Neural progenitor cell (in vitro differentiated cells): ENCODE measurements around the gene KRT9. TPM values are rescaled to one million over a fixed set of nuclear protein-coding genes. Genes with fewer than 3 reads are reported as not detected.
A peak's percentile ranks its signal among the peaks of the same experiment; 100 is the strongest.

Experiments used
- DNase-seq: peaks from one replicate; pipeline ENCODE4 v3.0.0-alpha.2; 2016; ENCODE audit warnings: low spot score
- H2AFZ ChIP-seq: fragments of 200-600 bp; sonication (generic); replicated peaks from 2 replicates; pipeline ENCODE4 v1.6.1; 2016; ENCODE audit warnings: antibody characterized with exemption
- H3F3A ChIP-seq: fragments of 200-600 bp; sonication (generic); 2 replicates; pipeline ENCODE4 v1.6.1; 2016; ENCODE audit warnings: antibody characterized with exemption, low read depth
- H3K27ac ChIP-seq: fragments of 200-600 bp; sonication (generic); 2 replicates; pipeline ENCODE4 v1.5.1; 2016; ENCODE audit warnings: mild to moderate bottlenecking
- H3K27me3 ChIP-seq: fragments of 200-600 bp; sonication (generic); 2 replicates; pipeline ENCODE4 v1.6.1; 2016; ENCODE audit warnings: mild to moderate bottlenecking, moderate library complexity
- H3K36me3 ChIP-seq: fragments of 200-600 bp; sonication (generic); 2 replicates; pipeline ENCODE4 v1.5.1; 2016
- H3K4me1 ChIP-seq: fragments of 200-600 bp; sonication (generic); 2 replicates; pipeline ENCODE4 v1.6.1; 2016; ENCODE audit warnings: mixed run types
- H3K4me2 ChIP-seq: fragments of 200-600 bp; sonication (generic); 2 replicates; pipeline ENCODE4 v1.6.1; 2016
- H3K4me3 ChIP-seq: fragments of 200-600 bp; sonication (generic); 2 replicates; pipeline ENCODE4 v1.5.1; 2016
- H3K79me2 ChIP-seq: fragments of 200-600 bp; sonication (generic); 2 replicates; pipeline ENCODE4 v1.6.1; 2016; ENCODE audit warnings: low read depth
- H3K9ac ChIP-seq: fragments of 200-600 bp; sonication (generic); 2 replicates; pipeline ENCODE4 v1.6.1; 2016
- H3K9me3 ChIP-seq: fragments of 200-600 bp; sonication (generic); 2 replicates; pipeline ENCODE4 v1.5.1; 2016; ENCODE audit warnings: low read depth
- H4K20me1 ChIP-seq: fragments of 200-600 bp; sonication (generic); 2 replicates; pipeline ENCODE4 v1.6.1; 2016; ENCODE audit warnings: low read depth
- H3K27ac Mint-ChIP-seq: 3 replicates; pipeline ENCODE4 v1.8.0; 2021; ENCODE audit warnings: mixed read lengths
- H3K27me3 Mint-ChIP-seq: 2 replicates; pipeline ENCODE4 v1.8.0; 2022; ENCODE audit warnings: low read depth, mild to moderate bottlenecking, inconsistent platforms, moderate library complexity, mixed read lengths; ENCODE audit not compliant: insufficient read depth
- H3K36me3 Mint-ChIP-seq: 3 replicates; pipeline ENCODE4 v1.8.0; 2021; ENCODE audit warnings: mixed read lengths
- H3K4me1 Mint-ChIP-seq: 3 replicates; pipeline ENCODE4 v1.8.0; 2021; ENCODE audit warnings: mixed read lengths
- H3K4me3 Mint-ChIP-seq: 3 replicates; pipeline ENCODE4 v1.8.0; 2021; ENCODE audit warnings: mild to moderate bottlenecking, moderate library complexity, mixed read lengths
- H3K9me3 Mint-ChIP-seq: 3 replicates; pipeline ENCODE4 v1.8.0; 2020; ENCODE audit warnings: mixed read lengths
- EZH2 ChIP-seq: fragments of 200-600 bp; sonication (generic); IDR thresholded peaks from 2 replicates; pipeline ENCODE4 v1.6.1; 2017; ENCODE audit warnings: antibody characterized with exemption, mild to moderate bottlenecking, moderate library complexity
- EZH2phosphoT487 ChIP-seq: fragments of 200-600 bp; sonication (generic); IDR thresholded peaks from 2 replicates; pipeline ENCODE4 v1.6.1; 2017; ENCODE audit warnings: antibody characterized with exemption
- total RNA-seq: library from RNA; depleted of rRNA; stranded (reverse); fragments of >200 nt; gene quantifications from 2 replicates; pipeline ENCODE4 v1.2.3, GENCODE V29; 2015; ENCODE audit warnings: low replicate concordance
- TF ChIP-seq, protein P1 (sequence below): fragments of 200-600 bp; sonication (generic); IDR thresholded peaks from 2 replicates; pipeline ENCODE4 v1.5.1; 2017; ENCODE audit warnings: antibody characterized with exemption, mild to moderate bottlenecking

KRT9 gene
- total RNA-seq, 1 donor from 2014 or later = not detected

DNA sequence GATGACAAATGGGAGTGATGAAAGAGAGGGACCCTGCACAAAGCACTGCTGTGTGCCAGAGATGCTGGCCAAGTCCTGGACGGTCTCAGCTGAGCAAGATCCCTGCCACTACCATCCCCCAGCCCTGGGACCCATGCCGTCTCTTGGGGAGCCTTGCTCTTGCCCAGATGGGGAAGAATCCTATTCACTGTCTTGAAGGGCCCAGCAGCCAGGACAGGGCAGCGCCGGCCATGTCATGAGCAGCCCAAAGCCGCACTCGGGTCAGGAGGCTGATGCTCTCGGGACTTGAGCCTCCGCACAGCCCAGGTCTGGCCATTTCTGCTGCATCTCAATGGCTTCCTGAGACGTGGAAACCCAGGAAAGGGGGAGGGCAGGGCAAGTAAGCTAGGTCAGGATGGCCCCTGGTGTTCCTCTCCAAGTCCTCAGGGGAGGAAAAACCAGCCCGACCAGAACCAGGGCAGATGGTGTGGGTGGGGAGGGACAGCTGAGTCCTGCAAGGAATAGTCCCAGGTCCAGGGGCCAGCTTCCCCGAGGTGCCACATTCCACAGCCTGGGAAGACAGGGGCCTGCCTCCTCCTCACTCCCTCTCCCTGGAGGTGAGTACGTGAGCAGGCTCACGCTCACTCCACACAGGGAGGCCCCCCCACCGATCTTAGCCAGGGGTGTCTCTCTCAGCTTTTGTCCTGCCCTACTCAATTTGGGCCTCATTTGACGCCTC is 35.9 kb downstream of the KRT9 start:
- Histone ChIP-seq H3K27me3 (no peaks in the 10 kb centered on the region), H3K79me2 (no peaks in the 10 kb centered on the region), H3K9ac (no peak overlapping the region), H3F3A (peaks cover 7% of the 10 kb centered on the region), H2AFZ (no peak overlapping the region), H3K27ac (no peak overlapping the region), H3K9me3 (no peaks in the 10 kb centered on the region), H3K4me1 (peaks cover 17% of the 10 kb centered on the region), H3K36me3 (no peaks in the 10 kb centered on the region), H3K4me2 (no peak overlapping the region), H3K4me3 (no peak overlapping the region), H4K20me1 (no peaks in the 10 kb centered on the region)
- no peak for TF ChIP-seq EZH2
- TF ChIP-seq EZH2phosphoT487 = no peak
- TF ChIP-seq, protein P1, sequence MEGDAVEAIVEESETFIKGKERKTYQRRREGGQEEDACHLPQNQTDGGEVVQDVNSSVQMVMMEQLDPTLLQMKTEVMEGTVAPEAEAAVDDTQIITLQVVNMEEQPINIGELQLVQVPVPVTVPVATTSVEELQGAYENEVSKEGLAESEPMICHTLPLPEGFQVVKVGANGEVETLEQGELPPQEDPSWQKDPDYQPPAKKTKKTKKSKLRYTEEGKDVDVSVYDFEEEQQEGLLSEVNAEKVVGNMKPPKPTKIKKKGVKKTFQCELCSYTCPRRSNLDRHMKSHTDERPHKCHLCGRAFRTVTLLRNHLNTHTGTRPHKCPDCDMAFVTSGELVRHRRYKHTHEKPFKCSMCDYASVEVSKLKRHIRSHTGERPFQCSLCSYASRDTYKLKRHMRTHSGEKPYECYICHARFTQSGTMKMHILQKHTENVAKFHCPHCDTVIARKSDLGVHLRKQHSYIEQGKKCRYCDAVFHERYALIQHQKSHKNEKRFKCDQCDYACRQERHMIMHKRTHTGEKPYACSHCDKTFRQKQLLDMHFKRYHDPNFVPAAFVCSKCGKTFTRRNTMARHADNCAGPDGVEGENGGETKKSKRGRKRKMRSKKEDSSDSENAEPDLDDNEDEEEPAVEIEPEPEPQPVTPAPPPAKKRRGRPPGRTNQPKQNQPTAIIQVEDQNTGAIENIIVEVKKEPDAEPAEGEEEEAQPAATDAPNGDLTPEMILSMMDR = no peak
- H3K4me3 Mint-ChIP-seq = no peak overlapping the region
- H3K27me3 Mint-ChIP-seq = peaks cover 17% of the 10 kb centered on the region
- no peaks in the 10 kb centered on the region for H3K36me3 Mint-ChIP-seq
- no peak for DNase-seq
- peaks cover 14% of the 10 kb centered on the region for H3K4me1 Mint-ChIP-seq
- peak overlapping the region; percentile 44 for H3K27ac Mint-ChIP-seq
- H3K9me3 Mint-ChIP-seq = no peaks in the 10 kb centered on the region

DNA sequence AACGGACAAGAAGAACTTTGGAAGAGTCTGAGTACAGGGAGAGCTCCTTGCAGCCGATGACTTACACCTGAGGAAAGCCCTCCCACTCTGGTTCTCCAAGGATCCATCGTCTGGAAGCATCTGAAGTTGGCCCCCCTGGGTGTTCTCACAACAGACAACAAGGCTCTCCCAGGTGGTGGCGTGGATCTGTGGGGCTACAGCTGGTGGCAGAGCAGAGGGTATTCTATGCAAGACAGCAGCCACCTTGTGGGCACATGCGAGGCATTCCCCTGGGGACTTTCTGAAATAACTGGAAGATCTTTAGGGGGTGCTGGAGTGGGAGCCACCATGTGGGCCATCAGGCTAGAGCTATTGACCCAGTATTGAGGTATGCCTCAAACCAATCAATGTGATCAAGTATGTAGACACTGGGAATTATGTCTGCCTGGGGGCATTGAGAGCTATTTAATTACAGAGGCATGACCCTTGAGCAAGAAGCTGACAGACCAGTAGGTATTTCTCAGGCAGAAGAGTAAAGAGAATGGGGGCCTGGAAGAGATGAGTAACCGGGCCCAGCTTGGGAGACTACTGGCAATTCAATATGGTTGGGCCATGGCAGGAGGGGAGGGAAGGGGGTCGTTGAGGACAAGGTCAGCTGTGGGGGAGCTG is 36.8 kb downstream of the KRT9 start:
- H3K36me3 ChIP-seq = no peaks in the 10 kb centered on the region
- Mint-ChIP-seq H3K9me3 (no peaks in the 10 kb centered on the region), H3K4me1 (peaks cover 11% of the 10 kb centered on the region), H3K27me3 (peaks cover 17% of the 10 kb centered on the region), H3K36me3 (no peaks in the 10 kb centered on the region), H3K27ac (peak overlapping the region; percentile 44), H3K4me3 (no peak overlapping the region)
- H3K27me3 ChIP-seq = no peaks in the 10 kb centered on the region
- no peak overlapping the region for H3K4me2 ChIP-seq
- H2AFZ ChIP-seq = no peak overlapping the region
- no peak overlapping the region for H3K4me3 ChIP-seq
- H3K27ac ChIP-seq = no peak overlapping the region
- peaks cover 15% of the 10 kb centered on the region for H3K4me1 ChIP-seq
- no peak for DNase-seq
- TF ChIP-seq EZH2phosphoT487 (no peak), EZH2 (no peak)
- TF ChIP-seq, protein P1 = no peak
- no peaks in the 10 kb centered on the region for H3K9me3 ChIP-seq
- H3K79me2 ChIP-seq = no peaks in the 10 kb centered on the region
- H3K9ac ChIP-seq = no peak overlapping the region
- H4K20me1 ChIP-seq = no peaks in the 10 kb centered on the region
- H3F3A ChIP-seq = peaks cover 7% of the 10 kb centered on the region

DNA sequence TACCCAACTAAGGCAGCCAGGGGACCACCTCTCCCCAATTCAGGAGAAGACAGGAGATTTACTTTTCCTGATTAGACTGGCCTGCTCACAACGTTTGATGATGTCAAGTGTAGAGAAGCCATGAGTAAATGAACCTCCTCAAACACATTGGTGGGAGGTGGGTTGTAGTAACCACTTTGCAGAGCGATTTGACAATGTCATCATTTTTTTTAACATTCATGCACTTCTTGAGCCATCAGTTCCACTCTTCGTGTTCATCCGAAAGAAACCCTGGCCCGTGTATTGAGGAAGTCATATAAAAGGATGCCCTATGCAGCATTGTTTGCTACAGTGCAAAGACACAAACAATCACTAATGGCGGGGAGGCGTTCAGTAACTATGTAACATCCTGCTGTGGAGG is 38.2 kb downstream of the KRT9 start:
- H3K36me3 Mint-ChIP-seq = no peaks in the 10 kb centered on the region
- Histone ChIP-seq H3K9me3 (no peaks in the 10 kb centered on the region), H3K36me3 (no peaks in the 10 kb centered on the region), H2AFZ (no peak overlapping the region), H3K4me1 (peaks cover 15% of the 10 kb centered on the region), H3K4me3 (no peak overlapping the region), H3K9ac (no peak overlapping the region), H3K79me2 (no peaks in the 10 kb centered on the region), H3K4me2 (no peak overlapping the region), H3K27me3 (no peaks in the 10 kb centered on the region), H3F3A (peaks cover 14% of the 10 kb centered on the region), H3K27ac (no peak overlapping the region), H4K20me1 (no peaks in the 10 kb centered on the region)
- no peak for DNase-seq
- no peak overlapping the region for H3K27ac Mint-ChIP-seq
- H3K4me3 Mint-ChIP-seq = no peak overlapping the region
- peaks cover 12% of the 10 kb centered on the region for H3K4me1 Mint-ChIP-seq
- TF ChIP-seq EZH2phosphoT487 (no peak), EZH2 (no peak)
- TF ChIP-seq, protein P1 = no peak
- H3K9me3 Mint-ChIP-seq = no peaks in the 10 kb centered on the region
- H3K27me3 Mint-ChIP-seq = peaks cover 25% of the 10 kb centered on the region
